ENCODE data around the gene CEP72. TPM values are rescaled to one million over a fixed set of nuclear protein-coding genes. Genes with fewer than 3 reads are reported as not detected.

The CEP72 gene
- total and polyA plus RNA-seq, 11 donors, result 0.58 to 4.1 (median 1.6) TPM

DNA sequence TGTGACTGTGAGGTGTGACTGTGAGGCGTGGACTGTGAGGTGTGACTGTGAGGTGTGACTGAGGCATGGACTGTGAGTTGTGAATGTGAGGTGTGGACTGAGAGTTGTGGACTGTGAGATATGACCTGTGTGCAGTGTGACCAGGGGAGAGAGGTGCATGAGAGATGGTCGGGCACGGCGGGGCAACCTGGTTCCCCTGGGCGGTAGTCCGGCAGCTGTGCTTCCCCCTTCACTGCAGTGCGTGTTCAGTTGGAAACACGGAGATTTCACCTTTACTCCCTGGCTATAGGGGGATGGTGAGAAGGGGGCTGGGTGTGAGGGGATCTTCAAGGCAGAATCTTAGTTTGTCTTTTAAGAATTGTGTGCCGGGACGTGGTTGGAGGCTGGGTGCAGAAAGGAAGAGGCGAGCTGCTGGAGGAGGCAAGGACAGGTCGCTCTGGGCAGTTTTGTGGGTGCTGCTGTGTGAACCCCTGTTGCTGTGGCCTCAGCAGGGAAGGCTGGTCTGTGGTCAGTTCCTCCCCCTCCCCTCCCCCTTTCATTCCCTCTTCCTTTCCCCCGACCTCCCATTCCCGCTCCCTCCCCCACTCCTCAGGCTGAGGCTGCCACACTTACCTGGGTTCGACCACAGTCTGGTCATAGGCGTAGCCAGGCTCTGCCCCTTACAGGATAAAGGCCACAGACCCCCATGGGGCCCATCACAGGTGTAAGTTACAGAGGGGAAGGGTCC lies 39.3 kb downstream of the CEP72 start:
- 87 to 97% (median 95%) methylated on average over 16 of the region's 16 CpGs for WGBS, 4 donors
- H3K9me3 ChIP-seq, result no peaks in the 10 kb centered on the region
- no peak overlapping the region for H3K4me3 ChIP-seq
- H3K27me3 ChIP-seq, result no peaks in the 10 kb centered on the region
- TF ChIP-seq POLR2A (IDR thresholded peaks at IDR 0.05), result no peak
- TF ChIP-seq, protein P1, sequence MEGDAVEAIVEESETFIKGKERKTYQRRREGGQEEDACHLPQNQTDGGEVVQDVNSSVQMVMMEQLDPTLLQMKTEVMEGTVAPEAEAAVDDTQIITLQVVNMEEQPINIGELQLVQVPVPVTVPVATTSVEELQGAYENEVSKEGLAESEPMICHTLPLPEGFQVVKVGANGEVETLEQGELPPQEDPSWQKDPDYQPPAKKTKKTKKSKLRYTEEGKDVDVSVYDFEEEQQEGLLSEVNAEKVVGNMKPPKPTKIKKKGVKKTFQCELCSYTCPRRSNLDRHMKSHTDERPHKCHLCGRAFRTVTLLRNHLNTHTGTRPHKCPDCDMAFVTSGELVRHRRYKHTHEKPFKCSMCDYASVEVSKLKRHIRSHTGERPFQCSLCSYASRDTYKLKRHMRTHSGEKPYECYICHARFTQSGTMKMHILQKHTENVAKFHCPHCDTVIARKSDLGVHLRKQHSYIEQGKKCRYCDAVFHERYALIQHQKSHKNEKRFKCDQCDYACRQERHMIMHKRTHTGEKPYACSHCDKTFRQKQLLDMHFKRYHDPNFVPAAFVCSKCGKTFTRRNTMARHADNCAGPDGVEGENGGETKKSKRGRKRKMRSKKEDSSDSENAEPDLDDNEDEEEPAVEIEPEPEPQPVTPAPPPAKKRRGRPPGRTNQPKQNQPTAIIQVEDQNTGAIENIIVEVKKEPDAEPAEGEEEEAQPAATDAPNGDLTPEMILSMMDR (IDR thresholded peaks at IDR 0.05), result no peak
- peaks cover 0 to 18% (median 3%) of the 10 kb centered on the region in 9 donors for H3K36me3 ChIP-seq
- ATAC-seq, result no peak
- H3K27ac ChIP-seq, result no peak overlapping the region
- intact Hi-C loops (cut with DNase I), result no loop called here
- no peaks in the 10 kb centered on the region for H3K4me1 ChIP-seq
- DNase-seq, result no peak

DNA sequence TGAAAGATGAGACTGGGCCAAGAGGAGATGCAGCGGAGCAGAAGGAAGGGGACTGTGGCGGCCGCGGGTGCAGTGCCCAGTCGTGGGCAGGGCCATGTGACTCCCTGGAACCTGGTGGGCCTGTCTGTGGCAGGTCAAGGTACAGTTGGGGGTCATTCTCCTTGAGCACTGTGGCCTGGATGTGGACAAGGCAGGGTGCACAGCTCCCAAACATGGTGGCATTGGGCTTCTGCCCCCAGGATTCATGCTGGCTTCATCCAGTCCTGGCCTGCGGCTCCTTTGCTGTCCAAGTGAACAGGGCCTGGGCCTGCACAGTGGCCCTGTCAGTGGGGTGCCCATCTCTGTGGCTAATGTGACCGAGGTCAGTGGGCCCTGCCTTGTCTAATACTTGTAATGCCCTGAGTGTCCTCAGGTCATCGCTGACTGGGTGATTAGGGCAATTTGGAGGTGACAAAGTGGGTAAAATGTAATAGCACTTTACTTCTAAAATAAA lies 39.9 kb downstream of the CEP72 start:
- Histone ChIP-seq H3K4me3 (no peak overlapping the region), H3K9me3 (peaks cover 0 to under 1% (median 0%) of the 10 kb centered on the region in 12 donors), H3K27me3 (no peaks in the 10 kb centered on the region), H3K4me1 (no peaks in the 10 kb centered on the region), H3K27ac (no peak overlapping the region), H3K36me3 (peaks cover 0 to 18% (median 0%) of the 10 kb centered on the region in 9 donors)
- intact Hi-C loops (cut with DNase I), result no loop called here
- ATAC-seq, result peak in 1 of 4 donors; percentile 42
- TF ChIP-seq, protein P1 (IDR thresholded peaks at IDR 0.05), result no peak
- TF ChIP-seq POLR2A (IDR thresholded peaks at IDR 0.05), result no peak
- DNase-seq, result no peak
- 92 to 98% (median 96%) methylated on average over 6 to 8 of the region's 8 CpGs for WGBS, 4 donors

DNA sequence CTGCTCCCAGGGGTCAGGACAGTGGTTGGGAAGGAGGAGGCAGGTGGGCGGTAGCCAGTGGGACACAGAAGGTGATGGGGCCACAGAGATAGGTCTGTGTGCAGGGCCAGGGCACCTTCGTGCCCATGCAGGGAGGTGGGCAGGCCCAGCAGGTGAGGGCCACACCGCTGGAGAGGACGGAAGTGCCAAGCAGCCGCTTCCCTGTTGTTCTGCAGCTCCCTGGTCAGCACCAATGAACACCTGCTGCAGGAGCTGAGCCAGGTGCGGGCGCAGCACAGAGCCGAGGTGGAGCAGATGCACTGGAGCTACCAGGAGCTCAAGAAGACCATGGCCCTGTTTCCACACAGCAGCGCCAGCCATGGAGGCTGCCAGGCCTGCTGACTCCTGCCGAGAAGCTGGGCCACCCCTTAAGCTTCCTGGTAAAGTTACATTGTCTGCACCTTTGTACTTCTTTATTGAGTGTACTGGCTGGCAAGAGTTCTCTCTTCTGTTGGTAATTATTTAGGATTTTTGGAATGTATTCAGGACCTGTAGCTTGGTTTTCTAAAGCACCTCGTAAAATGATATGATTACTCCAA lies 40.7 kb downstream of the CEP72 start:
- Histone ChIP-seq H3K36me3 (peaks cover 0 to 14% (median 0%) of the 10 kb centered on the region in 9 donors), H3K27ac (no peak overlapping the region), H3K27me3 (no peaks in the 10 kb centered on the region), H3K4me1 (no peaks in the 10 kb centered on the region), H3K4me3 (no peak overlapping the region), H3K9me3 (peaks cover 0 to 8% (median 0%) of the 10 kb centered on the region in 12 donors)
- DNase-seq (no peak), ATAC-seq (no peak)
- TF ChIP-seq, protein P1 (IDR thresholded peaks at IDR 0.05), result no peak
- TF ChIP-seq POLR2A (IDR thresholded peaks at IDR 0.05), result no peak
- intact Hi-C loops (cut with DNase I), result no loop called here
- 91 to 97% (median 95%) methylated on average over 11 of the region's 11 CpGs for WGBS, 4 donors

DNA sequence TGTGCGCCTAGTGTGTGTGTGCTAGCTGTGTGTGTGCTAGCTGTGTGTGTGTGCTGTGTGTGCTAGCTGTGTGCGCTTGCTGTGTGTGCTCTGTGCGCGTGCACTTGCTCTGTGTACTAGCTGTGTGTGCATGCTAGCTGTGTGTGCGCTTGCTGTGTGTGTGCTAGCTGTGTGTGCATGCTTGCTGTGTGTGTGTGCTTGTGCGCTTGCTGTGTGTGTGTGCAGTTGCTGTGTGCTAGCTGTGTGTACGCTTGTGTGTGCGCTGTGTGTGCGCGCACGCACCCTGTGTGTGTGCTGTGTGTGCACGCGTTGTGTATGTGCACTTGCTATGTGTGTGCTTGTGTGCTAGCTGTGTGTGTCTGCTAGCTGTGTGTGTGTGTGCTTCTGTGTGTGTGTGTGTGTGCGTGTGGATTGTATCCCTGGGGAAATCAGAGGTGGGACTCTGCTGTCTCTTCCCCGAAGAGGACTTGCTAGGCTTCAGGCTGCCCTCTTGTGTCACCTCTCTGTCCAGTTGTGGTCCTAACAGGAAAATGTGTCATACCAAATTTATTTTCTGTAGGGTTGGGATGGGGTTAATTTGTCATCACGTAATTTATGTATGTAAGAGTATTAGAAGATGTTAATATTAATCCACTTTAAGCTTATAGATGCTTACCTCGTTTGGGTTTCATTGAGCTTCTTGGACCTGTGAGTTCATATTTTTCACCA lies 42.1 kb downstream of the CEP72 start:
- 76 to 96% (median 83%) methylated on average over 6 to 17 of the region's 17 CpGs for WGBS, 4 donors
- Histone ChIP-seq H3K4me1 (no peaks in the 10 kb centered on the region), H3K36me3 (peaks cover 0 to 17% (median 2%) of the 10 kb centered on the region in 9 donors), H3K27ac (no peak overlapping the region), H3K9me3 (peaks cover 0 to 14% (median 0%) of the 10 kb centered on the region in 12 donors), H3K27me3 (no peaks in the 10 kb centered on the region), H3K4me3 (no peak overlapping the region)
- no peak for DNase-seq
- intact Hi-C loops (cut with DNase I), result no loop called here
- TF ChIP-seq POLR2A (IDR thresholded peaks at IDR 0.05), result no peak
- TF ChIP-seq, protein P1 (IDR thresholded peaks at IDR 0.05), result no peak
- ATAC-seq, result peak in 2 of 4 donors; percentile 24 to 57

Measured in heart left ventricle (tissue), 16 donors.